Testis (tissue), 2 donors: ENCODE results near the gene HHIPL1.

Experiments
- POLR2A ChIP-seq: fragments of 450-650 bp; IDR thresholded peaks from one replicate; pipeline ENCODE4 v1.6.1; 2017; ENCODE audit warnings: antibody characterized with exemption, mild to moderate bottlenecking, moderate library complexity
- TF ChIP-seq, protein P1 (sequence below), 3 experiments: fragments of 450-650 bp in 2 of 3; fragments of 200-600 bp in 1 of 3; sonication (generic) in 1 of 3; IDR thresholded peaks; one replicate each; pipeline ENCODE4 v1.5.1; 2016 to 2019; ENCODE audit warnings: antibody characterized with exemption in 3 of 3, mild to moderate bottlenecking in 2 of 3, moderate library complexity in 1 of 3

DNA sequence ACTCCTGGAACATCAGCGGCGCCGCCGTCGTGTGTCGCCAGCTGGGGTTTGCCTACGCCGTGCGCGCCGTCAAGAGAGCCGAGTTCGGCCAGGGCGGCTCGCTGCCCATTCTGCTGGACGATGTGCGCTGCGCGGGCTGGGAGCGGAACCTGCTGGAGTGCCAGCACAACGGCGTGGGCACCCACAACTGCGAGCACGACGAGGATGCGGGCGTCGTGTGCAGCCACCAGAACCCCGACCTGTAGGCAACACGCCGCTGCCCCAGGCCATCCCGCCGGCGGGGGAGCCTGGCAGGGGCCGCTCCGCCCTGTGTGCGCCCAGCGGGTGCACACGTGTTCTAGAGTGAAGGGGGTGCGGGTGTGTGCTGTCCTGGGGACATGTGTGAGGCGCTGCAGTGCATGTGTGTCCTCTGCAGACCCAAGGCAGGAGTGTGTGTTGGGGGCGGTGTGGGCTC, 30.5 kb downstream of the HHIPL1 start:
- no peak for TF ChIP-seq POLR2A
- TF ChIP-seq, protein P1, sequence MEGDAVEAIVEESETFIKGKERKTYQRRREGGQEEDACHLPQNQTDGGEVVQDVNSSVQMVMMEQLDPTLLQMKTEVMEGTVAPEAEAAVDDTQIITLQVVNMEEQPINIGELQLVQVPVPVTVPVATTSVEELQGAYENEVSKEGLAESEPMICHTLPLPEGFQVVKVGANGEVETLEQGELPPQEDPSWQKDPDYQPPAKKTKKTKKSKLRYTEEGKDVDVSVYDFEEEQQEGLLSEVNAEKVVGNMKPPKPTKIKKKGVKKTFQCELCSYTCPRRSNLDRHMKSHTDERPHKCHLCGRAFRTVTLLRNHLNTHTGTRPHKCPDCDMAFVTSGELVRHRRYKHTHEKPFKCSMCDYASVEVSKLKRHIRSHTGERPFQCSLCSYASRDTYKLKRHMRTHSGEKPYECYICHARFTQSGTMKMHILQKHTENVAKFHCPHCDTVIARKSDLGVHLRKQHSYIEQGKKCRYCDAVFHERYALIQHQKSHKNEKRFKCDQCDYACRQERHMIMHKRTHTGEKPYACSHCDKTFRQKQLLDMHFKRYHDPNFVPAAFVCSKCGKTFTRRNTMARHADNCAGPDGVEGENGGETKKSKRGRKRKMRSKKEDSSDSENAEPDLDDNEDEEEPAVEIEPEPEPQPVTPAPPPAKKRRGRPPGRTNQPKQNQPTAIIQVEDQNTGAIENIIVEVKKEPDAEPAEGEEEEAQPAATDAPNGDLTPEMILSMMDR (IDR thresholded peaks at IDR 0.05): no peak
